Dermis blood vessel endothelial cell (primary cell): ENCODE measurements around the gene VPS9D1. TPM values are rescaled to one million over a fixed set of nuclear protein-coding genes. Genes with fewer than 3 reads are reported as not detected.

Experiments
- DNase-seq: peaks from one replicate; pipeline ENCODE4 v3.0.0; 2010
- total RNA-seq: library from RNA; depleted of rRNA; stranded (reverse); fragments of >200 nt; gene quantifications from 2 replicates; pipeline ENCODE4 v1.2.3, GENCODE V29; 2014

VPS9D1 gene
- total RNA-seq, 1 donor from 2014 or later: 5.8 TPM

DNA sequence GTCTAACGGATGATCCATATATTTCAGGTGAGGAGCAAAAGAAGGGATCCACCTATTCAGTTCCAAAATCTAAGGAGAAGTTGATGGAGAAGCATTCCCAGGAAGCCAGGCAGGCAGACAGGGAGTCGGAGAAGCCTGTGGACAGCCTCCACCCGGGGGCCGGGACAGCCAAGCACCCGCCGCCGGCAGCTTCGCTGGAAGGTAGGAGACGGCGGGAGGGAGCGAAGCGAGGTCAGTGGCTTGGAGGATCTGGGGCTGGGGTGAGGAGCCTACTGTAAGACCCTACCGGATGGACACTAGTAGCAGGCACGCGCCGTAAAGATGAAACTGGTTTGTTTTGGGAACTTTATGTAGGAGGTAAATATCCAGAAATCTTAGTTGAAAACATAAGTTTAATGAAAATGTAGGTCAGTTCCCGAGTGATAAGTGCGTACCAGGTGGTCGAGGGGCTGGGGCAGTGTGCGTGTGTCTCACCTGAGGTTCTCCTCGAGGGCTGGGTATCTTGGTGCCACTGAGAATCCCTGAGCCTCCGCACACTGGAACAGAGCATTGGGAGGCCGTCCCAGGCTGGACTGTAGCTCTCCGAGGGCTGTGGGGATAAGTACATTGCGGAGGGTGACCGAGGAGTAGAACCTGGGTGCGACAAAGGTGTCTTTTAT, 62.3 kb downstream of the VPS9D1 start:
- peak; percentile 33 for DNase-seq

- peak; percentile 90 for DNase-seq
Measured at GRCh38 chr16:89657442-89658220, 63.1 kb downstream of the VPS9D1 start, which contains the start of the genes CHMP1A and SPATA33. Gene CHMP1A (minus strand): TSS chr16:89657708. CDS start chr16:89657588, 120 bp downstream. Gene SPATA33 (plus strand): TSS chr16:89657836. CDS start chr16:89657912, 76 bp downstream.

Other genes starting within 250 kb of the VPS9D1 start
- 55.5 and 72.0 TPM in 2 replicates for gene ANKRD11, start 230.3 kb downstream of the VPS9D1 start, total RNA-seq
- gene SPG7, start 212.5 kb downstream of the VPS9D1 start, total RNA-seq: 145 and 170 TPM in 2 replicates
- 1,818 and 3,550 TPM in 2 replicates for gene RPL13, start 160.2 kb downstream of the VPS9D1 start, total RNA-seq
- 0.85 and 2.6 TPM in 2 replicates for gene CPNE7, start 145.1 kb downstream of the VPS9D1 start, total RNA-seq
- 1.0 and 2.7 TPM in 2 replicates for gene DPEP1, start 107.3 kb downstream of the VPS9D1 start, total RNA-seq
- gene CHMP1A, start 63.2 kb downstream of the VPS9D1 start, total RNA-seq: 117 and 139 TPM in 2 replicates
- gene SPATA33, start 63.1 kb downstream of the VPS9D1 start, total RNA-seq: 2.0 and 4.1 TPM in 2 replicates
- 48.2 and 71.1 TPM in 2 replicates for gene CDK10, start 34.2 kb downstream of the VPS9D1 start, total RNA-seq
- gene SPATA2L, start 19.2 kb downstream of the VPS9D1 start, total RNA-seq: 19.1 and 36.6 TPM in 2 replicates
- gene ZNF276, start 639 bp upstream of the VPS9D1 start, total RNA-seq: 27.4 and 44.2 TPM in 2 replicates
- gene FANCA, start 95.7 kb upstream of the VPS9D1 start, total RNA-seq: 16.8 and 17.3 TPM in 2 replicates
- 2.1 and 2.7 TPM in 2 replicates for gene SPIRE2, start 107.6 kb upstream of the VPS9D1 start, total RNA-seq
- 170 and 206 TPM in 2 replicates for gene TCF25, start 152.7 kb upstream of the VPS9D1 start, total RNA-seq
- gene MC1R, start 198.0 kb upstream of the VPS9D1 start, total RNA-seq: 2.3 and 2.6 TPM in 2 replicates
- 102 and 167 TPM in 2 replicates for gene TUBB3, start 202.4 kb upstream of the VPS9D1 start, total RNA-seq
- gene DEF8, start 227.9 kb upstream of the VPS9D1 start, total RNA-seq: 120 and 125 TPM in 2 replicates